ENCODE results near the gene TM4SF4.

Gene TM4SF4

GRCh38 chr3:149496891-149497290 is 22.4 kb downstream of the TM4SF4 start:
- H3K9me2 ChIP-seq (replicated peaks; ENCODE audit: insufficient read depth, low read length), result no peaks in the 10 kb centered on the region
- no peaks in the 10 kb centered on the region for H3K36me3 ChIP-seq (ENCODE audit: low read length)
- no peaks in the 10 kb centered on the region for H3K27me3 ChIP-seq (ENCODE audit: low read length)
- no peak overlapping the region for H3K4me3 ChIP-seq (ENCODE audit: insufficient read depth, low read length, poor library complexity, severe bottlenecking)
- no peaks in the 10 kb centered on the region for H3F3A ChIP-seq (ENCODE audit: insufficient read depth)
- no peak overlapping the region for H3K4me2 ChIP-seq (ENCODE audit: low read depth, low read length, poor library complexity, severe bottlenecking)
- no peaks in the 10 kb centered on the region for H3K79me2 ChIP-seq (ENCODE audit: insufficient read depth, low read length)
- H2AFZ ChIP-seq (ENCODE audit: low read depth, low read length, severe bottlenecking), result no peak overlapping the region
- TF ChIP-seq CTCF (IDR thresholded peaks at IDR 0.05; ENCODE audit: insufficient read depth, low read length, poor library complexity, severe bottlenecking), result no peak
- TF ChIP-seq EZH2phosphoT487 (conservative IDR thresholded peaks at IDR 0.05; ENCODE audit: low read length), result no peak
- no peak overlapping the region for H3K27ac ChIP-seq (ENCODE audit: low read depth, low read length)
- H3K9me3 ChIP-seq (ENCODE audit: insufficient read depth, low read length), result no peaks in the 10 kb centered on the region
- no peak overlapping the region for H3K9ac ChIP-seq (ENCODE audit: low read length)
- no peaks in the 10 kb centered on the region for H4K20me1 ChIP-seq (ENCODE audit: low read depth, low read length)

- no peaks in the 10 kb centered on the region for H3K79me2 ChIP-seq (ENCODE audit: insufficient read depth, low read length)
- H3K9me3 ChIP-seq (ENCODE audit: insufficient read depth, low read length), result no peaks in the 10 kb centered on the region
- no peaks in the 10 kb centered on the region for H3K9me2 ChIP-seq (replicated peaks; ENCODE audit: insufficient read depth, low read length)
- no peaks in the 10 kb centered on the region for H3K36me3 ChIP-seq (ENCODE audit: low read length)
- H3K9ac ChIP-seq (ENCODE audit: low read length), result no peak overlapping the region
- no peaks in the 10 kb centered on the region for H4K20me1 ChIP-seq (ENCODE audit: low read depth, low read length)
- no peak overlapping the region for H3K4me3 ChIP-seq (ENCODE audit: insufficient read depth, low read length, poor library complexity, severe bottlenecking)
- no peaks in the 10 kb centered on the region for H3F3A ChIP-seq (ENCODE audit: insufficient read depth)
- no peak overlapping the region for H2AFZ ChIP-seq (ENCODE audit: low read depth, low read length, severe bottlenecking)
- no peak overlapping the region for H3K4me2 ChIP-seq (ENCODE audit: low read depth, low read length, poor library complexity, severe bottlenecking)
- no peak overlapping the region for H3K27ac ChIP-seq (ENCODE audit: low read depth, low read length)
- no peak for TF ChIP-seq EZH2phosphoT487 (conservative IDR thresholded peaks at IDR 0.05; ENCODE audit: low read length)
- TF ChIP-seq CTCF (IDR thresholded peaks at IDR 0.05; ENCODE audit: insufficient read depth, low read length, poor library complexity, severe bottlenecking), result no peak
- no peaks in the 10 kb centered on the region for H3K27me3 ChIP-seq (ENCODE audit: low read length)
Measured at GRCh38 chr3:149497966-149498670, 23.6 kb downstream of the TM4SF4 start.

GRCh38 chr3:149501524-149501923 is 27.0 kb downstream of the TM4SF4 start:
- Histone ChIP-seq H2AFZ (ENCODE audit: low read depth, low read length, severe bottlenecking) (no peak overlapping the region), H3F3A (ENCODE audit: insufficient read depth) (no peaks in the 10 kb centered on the region), H3K9me3 (ENCODE audit: insufficient read depth, low read length) (no peaks in the 10 kb centered on the region), H3K9ac (ENCODE audit: low read length) (no peak overlapping the region), H3K9me2 (replicated peaks; ENCODE audit: insufficient read depth, low read length) (no peaks in the 10 kb centered on the region), H3K4me2 (ENCODE audit: low read depth, low read length, poor library complexity, severe bottlenecking) (no peak overlapping the region), H3K4me3 (ENCODE audit: insufficient read depth, low read length, poor library complexity, severe bottlenecking) (no peak overlapping the region), H3K27ac (ENCODE audit: low read depth, low read length) (no peak overlapping the region), H4K20me1 (ENCODE audit: low read depth, low read length) (no peaks in the 10 kb centered on the region), H3K27me3 (ENCODE audit: low read length) (no peaks in the 10 kb centered on the region), H3K79me2 (ENCODE audit: insufficient read depth, low read length) (no peaks in the 10 kb centered on the region), H3K36me3 (ENCODE audit: low read length) (no peaks in the 10 kb centered on the region)
- TF ChIP-seq CTCF (IDR thresholded peaks at IDR 0.05; ENCODE audit: insufficient read depth, low read length, poor library complexity, severe bottlenecking) (no peak), EZH2phosphoT487 (conservative IDR thresholded peaks at IDR 0.05; ENCODE audit: low read length) (no peak)

Data from SU-DHL-6 (cell line).